Omental fat pad (tissue), 4 donors: ENCODE results near the gene UCK2. TPM values are rescaled to one million over a fixed set of nuclear protein-coding genes. Genes with fewer than 3 reads are reported as not detected.
A peak's percentile ranks its signal among the peaks of the same experiment; 100 is the strongest.
"Not testable (repeated sequence)": the region's sequence is repeated elsewhere in the genome, so short reads cannot be mapped to it uniquely, and the experiment has no call there.

Experiments
- ATAC-seq: fragments of 150-250 bp; one replicate; pipeline ENCODE4 v1.9.1; 2016; ENCODE audit warnings: mild to moderate bottlenecking, moderate library complexity; ENCODE audit not compliant: low FRiP score
- DNase-seq: peaks from one replicate; pipeline ENCODE4 v3.0.0-alpha.2; 2019; ENCODE audit warnings: low spot score
- total RNA-seq, 4 donors: library from RNA; depleted of rRNA; stranded (reverse); fragments of >200 nt; gene quantifications; one replicate each; pipeline ENCODE4 v1.1.0, GENCODE V29; 2016
- TF ChIP-seq, protein P1 (sequence below), 3 donors: fragments of 450-650 bp; IDR thresholded peaks; one replicate each; pipeline ENCODE4 v1.5.1; 2016 to 2017; ENCODE audit warnings: antibody characterized with exemption in 3 of 3, mild to moderate bottlenecking in 3 of 3, moderate library complexity in 2 of 3

Gene UCK2
- 10 to 100 TPM; 19.3 to 93.9 (median 22.3) TPM for total RNA-seq

DNA sequence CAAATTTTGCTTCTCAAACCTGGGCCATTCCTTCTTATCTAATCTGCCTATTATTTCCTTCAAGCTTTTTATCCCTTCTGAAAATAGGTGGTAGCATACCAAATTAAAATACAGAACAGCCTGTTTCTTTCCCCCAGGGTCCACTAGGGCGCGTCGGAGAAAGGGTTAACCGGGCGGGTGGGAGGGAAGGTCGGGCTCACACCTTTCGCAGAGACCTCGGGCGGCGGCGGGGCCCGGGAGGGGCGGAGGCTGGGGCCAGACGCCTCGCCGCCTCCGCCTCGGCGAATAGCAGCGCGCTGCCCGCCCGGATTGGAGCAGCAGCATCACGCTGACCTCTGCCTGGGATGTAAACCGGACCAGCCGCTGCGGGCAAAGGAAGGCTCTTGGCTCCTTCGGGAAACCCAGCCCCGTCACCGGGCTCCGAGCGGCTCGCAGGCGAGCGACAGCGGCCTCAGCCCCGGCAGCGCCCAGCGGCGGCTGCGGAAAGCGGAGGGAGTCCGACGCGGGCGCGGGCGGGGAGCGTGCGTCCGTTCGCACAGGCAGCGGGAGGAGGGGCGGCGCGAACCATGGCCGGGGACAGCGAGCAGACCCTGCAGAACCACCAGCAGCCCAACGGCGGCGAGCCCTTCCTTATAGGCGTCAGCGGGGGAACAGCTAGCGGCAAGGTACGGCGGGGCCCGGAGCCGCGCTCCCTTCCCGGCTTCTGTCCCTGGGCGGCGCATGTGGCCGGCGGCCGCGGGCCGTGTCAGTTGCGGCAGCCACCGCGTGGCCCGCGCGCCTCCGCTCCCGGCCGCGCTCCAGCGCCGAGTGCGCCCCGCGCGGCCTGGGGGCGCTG lies at the start of gene UCK2:
TSS of gene UCK2 (plus strand) at position 347 of the 835 bp plus-strand sequence. CDS start at position 567, 220 bp downstream.
- no peak for DNase-seq
- TF ChIP-seq, protein P1, sequence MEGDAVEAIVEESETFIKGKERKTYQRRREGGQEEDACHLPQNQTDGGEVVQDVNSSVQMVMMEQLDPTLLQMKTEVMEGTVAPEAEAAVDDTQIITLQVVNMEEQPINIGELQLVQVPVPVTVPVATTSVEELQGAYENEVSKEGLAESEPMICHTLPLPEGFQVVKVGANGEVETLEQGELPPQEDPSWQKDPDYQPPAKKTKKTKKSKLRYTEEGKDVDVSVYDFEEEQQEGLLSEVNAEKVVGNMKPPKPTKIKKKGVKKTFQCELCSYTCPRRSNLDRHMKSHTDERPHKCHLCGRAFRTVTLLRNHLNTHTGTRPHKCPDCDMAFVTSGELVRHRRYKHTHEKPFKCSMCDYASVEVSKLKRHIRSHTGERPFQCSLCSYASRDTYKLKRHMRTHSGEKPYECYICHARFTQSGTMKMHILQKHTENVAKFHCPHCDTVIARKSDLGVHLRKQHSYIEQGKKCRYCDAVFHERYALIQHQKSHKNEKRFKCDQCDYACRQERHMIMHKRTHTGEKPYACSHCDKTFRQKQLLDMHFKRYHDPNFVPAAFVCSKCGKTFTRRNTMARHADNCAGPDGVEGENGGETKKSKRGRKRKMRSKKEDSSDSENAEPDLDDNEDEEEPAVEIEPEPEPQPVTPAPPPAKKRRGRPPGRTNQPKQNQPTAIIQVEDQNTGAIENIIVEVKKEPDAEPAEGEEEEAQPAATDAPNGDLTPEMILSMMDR (IDR thresholded peaks at IDR 0.05), result no peak
- ATAC-seq, result peak; percentile 92

- DNase-seq, ATAC-seq: not testable (repeated sequence)
Measured at GRCh38 chr1:165778197-165778596, 49.2 kb upstream of the UCK2 start.

DNA sequence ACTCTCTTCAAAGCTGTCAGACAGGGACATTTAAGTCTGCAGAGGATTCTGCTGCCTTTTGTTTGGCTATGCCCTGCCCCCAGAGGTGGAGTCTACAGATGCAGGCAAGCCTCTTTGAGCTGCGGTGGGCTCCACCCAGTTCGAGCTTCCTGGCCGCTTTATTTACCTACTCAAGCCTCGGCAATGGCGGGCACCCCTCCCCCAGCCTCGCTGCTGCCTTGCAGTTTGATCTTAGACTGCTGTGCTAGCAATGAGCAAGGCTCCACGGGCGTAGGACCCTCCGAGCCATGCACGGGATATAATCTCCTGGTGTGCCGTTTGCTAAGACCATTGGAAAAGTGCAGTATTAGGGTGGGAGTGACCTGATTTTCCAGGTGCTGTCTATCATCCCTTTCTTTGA lies 43.9 kb upstream of the UCK2 start:
- not testable (repeated sequence) for ATAC-seq, DNase-seq

DNA sequence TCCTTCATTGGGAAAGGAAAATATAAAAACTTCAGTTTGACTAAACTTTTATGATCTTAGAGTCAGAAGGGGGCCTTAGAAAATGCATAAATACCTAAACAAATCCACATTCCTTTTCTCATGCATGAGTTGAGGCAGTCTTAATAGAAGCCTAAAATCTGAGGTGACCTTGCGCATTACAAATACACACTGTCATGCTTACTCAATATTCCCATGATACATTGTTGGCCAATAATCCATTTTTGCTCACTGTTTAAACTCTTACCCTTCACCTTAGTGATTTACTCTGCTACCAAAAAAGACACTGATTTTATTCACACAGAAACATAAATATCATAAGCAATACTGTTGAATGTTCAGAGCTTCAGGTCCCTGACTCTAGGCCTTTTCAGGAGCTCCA lies 39.7 kb upstream of the UCK2 start:
- ATAC-seq (no peak), DNase-seq (no peak)
- TF ChIP-seq, protein P1 (IDR thresholded peaks at IDR 0.05), result no peak

DNA sequence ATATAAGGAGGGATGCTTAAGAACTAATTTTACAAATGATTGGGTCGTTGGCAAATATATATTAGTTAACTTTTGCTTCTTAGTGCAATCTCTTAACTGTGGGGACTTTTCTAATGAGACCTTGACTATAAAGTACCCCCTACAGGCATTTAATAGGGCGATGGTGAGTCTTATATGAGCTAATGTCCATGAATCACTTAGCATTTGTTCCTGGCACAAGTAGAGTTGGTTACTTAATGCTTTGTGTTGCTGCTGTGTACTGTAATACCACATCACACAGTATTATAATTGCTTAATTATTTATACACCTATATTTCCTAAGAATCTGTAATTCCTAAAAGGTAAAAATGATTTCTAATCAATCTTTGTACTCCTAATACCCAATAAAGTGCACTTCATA lies 33.5 kb upstream of the UCK2 start:
- TF ChIP-seq, protein P1 (IDR thresholded peaks at IDR 0.05), result no peak
- no peak for DNase-seq
- no peak for ATAC-seq

DNA sequence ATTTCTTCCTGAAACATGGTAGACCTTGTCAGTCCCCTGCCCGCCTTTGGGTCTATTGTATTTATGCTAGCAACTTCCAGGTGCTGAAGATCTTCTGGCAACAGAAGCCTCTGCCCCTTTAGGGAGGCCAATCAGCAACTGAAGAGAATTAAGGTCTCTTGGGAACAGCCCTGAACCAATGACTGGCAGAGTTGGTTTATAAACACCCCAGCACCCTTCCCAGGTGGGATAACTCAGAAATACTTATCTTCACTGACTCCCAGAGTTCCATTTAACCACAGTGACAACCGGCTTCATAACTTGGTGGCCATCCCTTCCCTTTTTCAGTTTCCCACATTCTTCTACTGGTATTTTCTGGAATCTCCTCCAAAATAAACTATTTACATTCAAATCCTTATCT lies 31.5 kb upstream of the UCK2 start:
- DNase-seq (no peak), ATAC-seq (no peak)
- TF ChIP-seq, protein P1 (IDR thresholded peaks at IDR 0.05), result no peak

GRCh38 chr1:165799387-165799786 lies 28.0 kb upstream of the UCK2 start:
- ATAC-seq, result no peak
- no peak for DNase-seq
- TF ChIP-seq, protein P1 (IDR thresholded peaks at IDR 0.05), result no peak

GRCh38 chr1:165804513-165804912 lies 22.9 kb upstream of the UCK2 start:
- DNase-seq, ATAC-seq: not testable (repeated sequence)
